HG03439 (cell line): ENCODE measurements around the gene RGS18.
"Not testable (repeated sequence)": the region's sequence is repeated elsewhere in the genome, so short reads cannot be mapped to it uniquely, and the experiment has no call there.

Source experiments
- ATAC-seq: cut with Tn5 transposase; IDR thresholded peaks from one replicate; pipeline ENCODE4 v1.9.1; 2021; ENCODE audit warnings: mild to moderate bottlenecking, moderate library complexity; ENCODE audit not compliant: unreplicated experiment

Gene RGS18

DNA sequence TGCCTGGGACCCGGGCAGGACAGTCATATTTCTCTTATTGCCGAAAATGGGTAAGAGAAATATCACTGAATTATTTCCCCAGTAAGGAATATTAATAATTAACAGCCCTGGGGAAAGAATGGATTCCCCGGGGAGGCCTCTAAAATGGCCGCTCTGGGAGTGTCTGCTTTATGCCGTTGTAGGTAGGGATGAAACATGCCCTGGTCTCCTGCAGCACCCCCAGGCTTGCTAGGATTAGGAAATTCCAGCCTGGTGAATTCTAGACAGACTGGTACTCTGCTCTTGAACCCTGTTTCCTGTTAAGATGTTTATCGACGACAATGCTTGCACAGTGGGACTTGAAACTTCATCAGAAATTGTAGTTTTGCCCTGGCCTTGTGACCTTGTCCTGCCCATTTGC, 6.7 kb downstream of the RGS18 start:
- not testable (repeated sequence) for ATAC-seq

DNA sequence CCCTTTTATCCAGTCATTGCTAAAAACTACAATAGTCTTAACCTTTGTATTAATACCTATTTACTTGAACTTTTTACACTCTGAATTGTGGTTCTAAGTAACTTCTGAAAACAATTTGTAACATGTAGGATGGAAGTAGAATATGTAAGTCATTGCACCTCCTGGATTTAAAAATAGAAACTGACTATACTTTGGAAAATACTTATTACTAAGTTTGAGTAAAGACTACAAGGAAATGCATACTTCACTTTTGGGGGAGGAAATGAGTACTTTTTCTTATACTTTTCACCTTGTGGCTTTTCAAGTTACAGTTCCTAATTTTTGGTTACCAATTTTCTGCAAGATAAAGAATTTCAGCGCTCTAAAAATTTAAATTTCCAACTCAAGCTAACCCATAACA, 8.7 kb downstream of the RGS18 start:
- no peak for ATAC-seq

DNA sequence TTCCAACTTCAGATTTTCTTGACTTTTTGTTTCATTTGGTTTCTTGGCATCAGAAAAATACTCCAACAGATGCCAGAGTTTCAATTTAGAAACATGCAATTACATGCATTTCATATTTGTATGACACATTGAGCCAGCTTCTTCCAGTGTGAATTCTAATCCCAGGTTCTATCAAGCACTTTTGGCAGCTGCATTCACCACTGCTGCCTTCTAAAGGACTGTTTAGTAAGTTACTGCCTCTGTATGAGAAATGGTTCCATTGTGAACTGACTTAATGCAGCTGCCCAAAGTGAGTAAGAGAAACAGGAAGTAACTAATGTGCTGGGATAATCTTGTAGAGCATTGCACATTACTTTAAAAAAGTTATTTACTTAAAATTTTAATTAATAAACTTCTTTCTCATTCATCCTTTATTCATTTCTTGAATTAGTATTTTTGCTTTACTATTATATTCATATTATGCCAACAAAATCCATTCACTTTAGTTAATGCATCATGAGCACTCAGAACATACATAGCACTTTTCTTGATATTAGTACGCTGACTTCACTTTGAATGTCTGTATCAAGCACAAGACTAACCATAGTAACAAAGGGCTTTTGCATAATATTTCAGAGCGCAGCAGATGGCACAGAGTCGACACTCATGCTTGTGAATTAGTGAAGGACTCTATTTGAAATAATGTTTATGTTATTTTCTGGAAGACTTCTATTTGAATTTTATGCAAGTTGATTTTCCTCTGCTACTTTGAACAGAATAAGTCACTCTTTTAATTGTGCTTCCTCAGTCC, 9.8 kb downstream of the RGS18 start:
- no peak for ATAC-seq

DNA sequence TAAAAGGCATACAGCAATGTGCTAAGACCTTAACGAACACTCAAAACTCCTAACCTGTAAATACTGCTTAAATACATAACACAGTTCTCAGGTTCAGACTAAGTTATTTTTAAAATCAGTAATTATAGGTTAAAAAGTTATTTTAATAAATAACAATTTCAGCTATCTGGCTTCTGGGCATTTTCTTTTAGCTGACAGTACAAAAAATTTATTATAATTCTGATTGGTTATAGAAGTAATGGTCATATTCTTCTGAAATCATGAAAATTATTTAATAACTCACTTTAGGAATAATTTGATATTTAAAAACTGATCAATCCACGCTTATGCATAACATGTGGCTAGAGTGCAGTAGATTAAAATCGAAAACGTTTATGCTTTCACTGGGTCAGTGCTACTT, 10.7 kb downstream of the RGS18 start:
- ATAC-seq, result no peak

DNA sequence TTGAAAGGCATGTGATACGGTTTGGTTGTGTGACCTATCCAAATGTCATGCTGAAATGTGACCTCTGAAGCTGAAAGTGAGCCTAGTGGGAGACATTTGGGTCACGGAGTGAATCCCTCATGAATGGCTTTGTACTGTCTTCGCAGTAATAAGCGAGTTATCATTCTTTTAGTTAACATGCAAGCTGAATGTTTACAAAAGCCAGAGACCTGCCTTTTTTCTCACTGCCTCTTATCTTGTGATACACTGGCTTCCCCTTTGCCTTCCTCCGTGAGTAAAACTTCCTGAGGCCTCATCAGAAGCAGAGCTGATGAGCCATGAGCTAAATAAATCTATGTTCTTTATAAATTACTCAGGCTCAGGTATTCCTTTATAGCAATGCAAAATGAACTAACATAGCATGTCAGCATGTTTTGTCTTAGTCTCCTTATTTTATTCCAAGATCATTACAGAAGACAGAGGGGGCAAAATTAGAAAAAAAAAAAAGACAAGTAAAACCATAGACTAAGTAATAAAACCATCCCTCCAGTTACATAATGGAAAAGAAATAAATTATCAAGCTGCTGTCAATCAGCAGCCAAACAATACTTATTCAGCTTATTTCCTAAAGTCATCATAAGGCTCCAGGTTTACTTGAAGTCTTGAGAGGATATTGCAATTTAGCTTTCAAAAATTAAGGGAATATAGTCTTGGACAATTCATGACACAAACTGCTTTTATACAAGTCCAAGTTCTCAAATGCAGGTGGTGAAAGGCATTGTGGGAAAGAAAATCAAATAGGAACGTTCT, 12.1 kb downstream of the RGS18 start:
- ATAC-seq, result no peak

DNA sequence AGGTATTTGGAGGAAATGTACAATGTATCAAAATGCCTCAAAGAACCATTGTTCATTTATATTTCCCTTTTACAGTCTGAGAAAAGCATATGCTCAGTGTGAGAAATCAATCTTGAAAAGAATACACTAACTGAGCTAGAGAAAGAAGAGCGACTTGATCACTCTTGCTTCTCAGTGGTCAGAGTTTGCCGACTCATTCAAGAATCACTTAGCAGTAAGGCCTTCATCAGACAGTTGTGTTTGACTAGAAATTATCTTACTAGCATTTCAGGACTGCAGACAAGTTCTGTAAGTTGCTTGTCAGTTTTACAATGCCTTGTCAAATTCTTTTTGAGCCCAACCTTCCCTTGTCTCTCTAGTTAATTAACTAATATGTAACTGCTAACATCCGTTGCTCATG, 12.9 kb downstream of the RGS18 start:
- ATAC-seq, result no peak

DNA sequence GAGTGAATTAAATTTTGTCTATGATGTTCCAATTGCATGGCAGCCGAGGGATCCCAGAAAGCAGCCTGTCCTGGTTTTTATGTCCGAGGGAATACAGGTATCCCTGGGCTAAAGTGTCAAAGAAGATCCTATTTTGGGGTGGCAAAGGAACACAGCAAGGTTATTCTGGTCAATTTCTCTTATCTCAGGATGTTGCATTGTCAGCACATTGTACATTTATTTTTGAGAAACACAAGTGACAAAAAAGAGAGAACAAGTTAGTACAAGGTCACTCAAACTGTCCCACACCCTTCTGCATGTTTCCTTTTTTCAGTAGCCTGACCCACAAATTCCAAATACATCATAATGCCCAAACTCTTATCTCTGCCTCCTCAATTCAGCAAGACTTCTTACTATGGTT, 17.7 kb downstream of the RGS18 start:
- ATAC-seq, result no peak

DNA sequence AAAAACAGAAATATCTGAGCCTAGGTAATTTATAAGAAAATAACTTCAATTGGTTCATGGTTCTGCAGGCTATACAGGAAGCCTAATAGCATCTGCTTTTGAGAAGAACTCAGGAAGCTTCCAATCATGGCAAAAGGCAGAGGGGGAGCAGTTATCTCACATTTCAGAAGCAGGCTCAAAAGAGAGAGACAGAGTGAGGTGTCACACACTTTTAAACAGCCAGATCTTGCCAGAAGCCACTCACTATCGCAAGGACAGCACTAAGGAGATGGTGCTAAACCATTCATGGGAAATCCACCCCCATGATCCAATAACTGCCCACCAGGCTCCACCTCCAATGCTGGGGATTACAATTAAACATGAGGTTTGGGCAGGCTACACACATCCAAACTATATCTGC, 25.5 kb downstream of the RGS18 start:
- no peak for ATAC-seq

DNA sequence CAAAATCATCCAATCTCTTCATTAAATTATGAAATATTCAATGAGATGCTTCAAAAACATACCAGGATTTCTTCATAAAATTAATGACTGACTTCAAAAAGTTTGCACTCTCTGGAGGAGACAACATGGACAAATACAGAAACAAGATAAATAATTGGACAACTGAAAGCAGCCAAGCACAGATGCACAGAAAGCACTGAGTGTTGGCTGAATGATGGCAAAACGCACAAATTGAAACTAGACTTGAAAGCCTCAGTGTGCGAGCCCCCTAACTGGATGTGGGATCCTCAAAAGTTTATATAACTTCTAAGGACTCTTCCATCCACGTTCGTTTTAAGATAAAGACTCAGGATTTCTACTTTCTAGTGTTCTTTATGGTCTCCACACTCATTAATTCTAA, 27.9 kb downstream of the RGS18 start:
- no peak for ATAC-seq

DNA sequence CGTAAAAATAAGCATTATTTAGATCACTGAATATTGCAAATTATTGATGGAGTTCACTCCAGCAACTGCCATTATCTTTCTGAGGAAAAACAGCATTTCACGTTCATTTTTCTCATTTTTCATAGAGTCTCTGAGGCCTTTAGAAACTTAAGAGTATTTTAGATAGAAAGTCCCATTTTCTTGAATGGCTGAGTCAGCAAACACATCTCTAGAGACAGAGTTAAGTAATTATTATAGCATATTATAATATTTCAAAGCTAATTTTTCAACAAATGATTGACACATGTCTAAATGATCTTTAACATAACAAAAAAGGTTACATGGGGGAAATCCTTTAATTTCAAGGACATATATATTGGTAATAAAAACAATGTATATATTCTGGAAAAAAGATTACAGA, 31.8 kb downstream of the RGS18 start:
- no peak for ATAC-seq

DNA sequence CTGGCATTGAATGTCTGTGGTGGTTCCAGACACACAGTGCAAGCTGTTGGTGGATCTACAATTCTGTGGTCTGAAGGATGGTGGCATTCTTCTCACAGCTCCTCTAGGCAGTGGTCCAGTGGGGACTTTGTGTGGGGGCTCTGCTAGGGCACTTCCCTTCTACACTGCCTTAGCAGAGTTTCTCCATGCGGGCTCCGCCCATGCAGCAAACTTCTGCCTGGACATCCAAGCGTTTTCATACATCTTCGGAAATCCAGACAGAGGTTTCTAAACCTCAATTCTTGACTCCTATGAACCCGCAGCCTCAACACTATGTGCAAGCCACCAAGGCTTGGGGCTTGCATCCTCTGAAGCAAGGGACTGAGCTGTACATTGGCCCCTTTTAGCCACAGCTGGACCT, 43.0 kb downstream of the RGS18 start:
- no peak for ATAC-seq

DNA sequence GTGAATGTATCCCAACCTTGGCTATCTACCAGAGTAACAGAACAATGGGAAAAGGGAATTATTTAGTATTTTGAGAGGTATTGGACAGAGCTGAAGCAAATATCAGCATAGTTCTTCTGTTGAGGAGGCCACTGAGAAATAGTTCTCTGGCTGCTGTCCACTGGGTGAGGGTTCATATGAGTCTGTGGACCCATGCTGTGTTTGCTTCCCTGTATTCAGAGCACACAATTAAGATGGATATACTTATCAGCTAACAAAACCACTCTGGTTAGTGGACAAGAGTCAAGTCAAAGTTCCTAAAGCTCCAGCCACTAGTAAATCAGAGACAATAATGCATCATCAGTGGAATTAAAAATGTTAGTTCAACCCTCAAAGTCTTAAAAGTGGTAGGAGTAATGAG, 66.1 kb downstream of the RGS18 start:
- no peak for ATAC-seq

DNA sequence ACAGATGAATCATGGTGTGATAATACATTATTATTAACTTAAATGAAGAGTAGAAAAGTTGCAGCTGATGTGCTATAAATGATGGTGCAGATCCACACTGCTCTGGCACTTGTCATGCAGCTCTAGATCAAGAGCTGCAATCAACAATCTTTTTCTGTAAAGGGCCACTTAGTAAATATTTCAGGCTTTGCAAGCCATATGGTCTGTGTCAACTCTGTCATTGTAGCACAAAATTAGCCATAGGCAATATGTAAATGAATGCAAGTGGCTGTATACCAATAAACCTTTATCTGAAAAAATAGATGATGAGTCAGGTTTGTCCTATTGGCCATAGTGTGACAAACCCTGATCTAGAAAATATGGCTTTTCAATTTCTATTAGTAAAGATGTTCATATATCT, 66.6 kb downstream of the RGS18 start:
- ATAC-seq, result no peak

DNA sequence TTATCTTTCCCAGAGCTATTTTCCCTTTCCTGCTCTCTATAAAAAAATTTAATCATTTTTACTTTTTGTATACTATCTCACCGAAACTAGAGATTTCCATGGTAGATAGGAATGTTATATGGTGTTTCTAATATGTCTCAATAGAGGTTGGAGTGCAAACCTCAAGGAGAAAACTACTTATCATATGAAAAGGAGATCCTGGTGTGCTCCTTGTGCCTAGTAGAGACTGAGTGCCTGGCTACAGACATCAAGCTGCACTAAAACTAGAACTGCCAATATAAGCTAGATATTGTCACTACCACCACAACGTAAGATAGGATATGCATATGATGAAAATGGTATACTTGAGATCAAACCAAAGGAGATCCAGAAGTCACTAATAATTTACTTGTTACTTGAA, 67.0 kb downstream of the RGS18 start:
- ATAC-seq, result no peak

DNA sequence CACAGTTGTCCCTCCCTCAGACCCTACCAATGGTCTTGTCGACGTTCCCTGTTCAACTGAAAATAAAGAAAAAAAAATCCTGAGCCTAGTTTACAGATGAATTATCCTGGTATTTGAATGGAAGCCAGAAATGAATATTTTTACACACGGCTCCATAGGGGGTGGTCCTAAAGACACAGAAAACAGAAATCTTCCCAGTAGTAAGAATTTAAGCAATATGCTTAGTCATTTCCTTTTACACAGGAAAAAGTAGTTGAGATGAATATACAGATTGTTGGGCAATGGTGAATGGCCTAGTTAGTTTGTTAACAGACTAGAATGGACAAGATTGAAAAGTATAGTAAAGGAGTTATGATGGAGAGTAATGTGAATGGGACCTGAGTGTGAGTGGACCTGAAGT, 67.4 kb downstream of the RGS18 start:
- ATAC-seq, result no peak

DNA sequence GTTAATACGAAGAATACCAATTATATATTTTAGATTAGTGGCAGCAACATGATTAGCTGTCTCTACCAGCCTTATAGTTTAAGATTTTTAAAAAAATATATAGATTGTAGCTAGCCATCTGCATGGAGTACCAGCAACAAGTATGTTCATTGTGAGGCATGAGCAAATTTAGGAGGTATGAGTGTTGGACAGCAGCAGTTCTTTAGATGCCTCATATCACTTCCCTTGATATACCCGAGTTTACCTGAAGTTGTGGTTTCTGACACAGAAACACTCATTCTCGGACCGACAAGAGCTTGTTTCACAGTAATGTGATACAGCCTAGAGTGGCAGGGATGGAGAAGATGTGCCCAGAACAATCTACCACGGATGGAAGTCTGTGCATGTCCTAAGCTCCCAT, 69.1 kb downstream of the RGS18 start:
- ATAC-seq, result no peak

DNA sequence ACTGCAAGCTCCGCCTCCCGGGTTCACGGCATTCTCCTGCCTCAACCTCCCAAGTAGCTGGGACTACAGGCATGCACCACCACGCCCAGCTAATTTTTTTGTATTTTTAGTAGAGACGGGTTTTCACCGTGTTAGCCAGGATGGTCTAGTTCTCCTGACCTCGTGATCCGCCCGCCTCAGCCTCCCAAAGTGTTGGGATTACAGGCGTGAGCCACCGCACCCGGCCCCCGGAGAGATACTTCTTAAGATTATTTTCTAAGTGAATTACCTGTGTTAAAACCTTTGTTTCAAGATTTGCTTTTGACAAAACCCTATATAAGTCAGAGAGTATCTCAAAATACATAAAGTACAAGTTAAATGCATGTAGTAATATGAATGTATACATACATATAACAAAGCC, 69.7 kb downstream of the RGS18 start:
- not testable (repeated sequence) for ATAC-seq

DNA sequence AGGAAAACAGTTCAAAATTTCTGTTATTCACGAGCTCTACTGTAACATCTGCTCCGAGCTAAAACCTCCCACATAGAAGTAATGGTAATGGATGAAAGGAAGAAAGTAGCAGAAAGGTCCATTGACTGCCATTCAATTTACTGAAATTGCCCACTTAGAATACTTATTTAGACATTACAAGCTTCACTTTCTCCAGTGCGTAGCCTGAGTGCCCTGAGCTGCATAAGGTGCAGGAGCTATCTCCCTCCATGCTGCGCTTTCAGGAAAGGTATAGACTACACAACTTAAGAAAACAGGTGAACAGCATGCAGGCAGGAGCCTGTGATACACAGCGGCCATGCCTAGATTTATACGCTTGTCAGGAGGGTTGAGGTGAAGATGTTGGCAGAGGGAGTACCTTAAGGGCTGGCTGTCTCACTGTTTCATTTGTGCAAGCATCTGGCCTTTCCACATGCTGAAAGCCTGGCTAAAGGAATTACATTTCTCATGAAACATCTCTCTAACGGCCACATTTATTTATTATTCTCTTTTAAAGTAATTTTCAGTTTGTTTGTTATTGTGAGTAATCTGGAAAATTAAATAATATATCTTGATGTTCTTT, 74.7 kb downstream of the RGS18 start:
- ATAC-seq, result no peak

DNA sequence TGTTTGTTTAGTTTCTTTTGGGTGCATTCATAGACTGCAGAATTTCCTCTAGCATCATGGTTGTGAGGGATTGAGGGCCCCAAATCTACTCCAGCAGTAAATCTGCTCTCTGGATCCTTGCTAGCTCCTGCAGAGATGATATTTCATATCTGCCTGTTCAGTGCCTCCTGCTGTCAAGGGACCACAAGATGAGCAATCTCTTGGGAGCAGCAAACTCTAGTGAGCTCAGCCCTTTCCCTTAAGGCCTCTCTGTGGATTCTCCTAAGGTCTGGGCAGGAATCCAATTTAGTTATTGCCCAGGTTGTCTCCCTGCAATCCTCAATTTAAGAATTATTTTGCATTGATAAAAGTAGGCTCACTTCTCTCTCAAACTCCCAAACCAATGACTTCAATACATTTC, 76.9 kb downstream of the RGS18 start:
- no peak for ATAC-seq
